ENCODE data around the gene CERCAM. TPM values are rescaled to one million over a fixed set of nuclear protein-coding genes. Genes with fewer than 3 reads are reported as not detected.
"Not testable (repeated sequence)": the region's sequence is repeated elsewhere in the genome, so short reads cannot be mapped to it uniquely, and the experiment has no call there.

Gene CERCAM
- total and polyA plus RNA-seq, 2 experiments from 2014 or later: 49.2 to 117 TPM

DNA sequence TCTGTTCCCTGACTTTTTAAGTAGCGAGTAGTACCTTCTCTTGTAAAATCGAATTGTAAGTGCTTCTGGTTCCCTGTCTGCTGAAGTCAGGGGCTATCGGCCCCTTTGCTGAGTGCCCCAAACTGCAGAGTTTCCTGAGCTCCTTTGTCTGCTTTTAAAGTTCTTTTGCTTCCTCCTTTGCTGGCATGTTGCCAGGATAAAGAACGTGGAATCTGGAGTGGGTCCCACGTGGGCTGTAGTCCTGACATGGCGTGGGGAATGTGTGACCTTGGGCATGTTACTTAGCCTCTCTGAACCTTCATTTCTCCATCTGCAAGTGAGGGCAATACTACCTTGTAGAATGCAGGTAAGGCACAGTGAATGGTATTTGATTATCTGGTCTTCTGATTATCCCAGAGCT, 21.5 kb downstream of the CERCAM start:
- DNase-seq (ENCODE audit: low spot score): no peak
- WGBS (ENCODE audit: low lambda C conversion rate, missing lambda C conversion rate): 71% methylated on average over 6 of the region's 6 CpGs
- H3K9me3 ChIP-seq (ENCODE audit: low read depth): no peaks in the 10 kb centered on the region
- no peaks in the 10 kb centered on the region for H3K79me2 ChIP-seq
- H3K4me1 ChIP-seq (ENCODE audit: insufficient read depth): no peaks in the 10 kb centered on the region
- no peak overlapping the region for H3K4me2 ChIP-seq
- no peaks in the 10 kb centered on the region for H3K36me3 ChIP-seq (replicated peaks; ENCODE audit: insufficient read depth, low read depth)
- H4K20me1 ChIP-seq (ENCODE audit: insufficient read depth, poor library complexity, severe bottlenecking): no peaks in the 10 kb centered on the region
- TF ChIP-seq EZH2 (IDR thresholded peaks at IDR 0.05; ENCODE audit: borderline replicate concordance): no peak
- TF ChIP-seq EZH2phosphoT487 (IDR thresholded peaks at IDR 0.05; ENCODE audit: low read depth, severe bottlenecking, unreplicated experiment): no peak
- TF ChIP-seq, protein P1, sequence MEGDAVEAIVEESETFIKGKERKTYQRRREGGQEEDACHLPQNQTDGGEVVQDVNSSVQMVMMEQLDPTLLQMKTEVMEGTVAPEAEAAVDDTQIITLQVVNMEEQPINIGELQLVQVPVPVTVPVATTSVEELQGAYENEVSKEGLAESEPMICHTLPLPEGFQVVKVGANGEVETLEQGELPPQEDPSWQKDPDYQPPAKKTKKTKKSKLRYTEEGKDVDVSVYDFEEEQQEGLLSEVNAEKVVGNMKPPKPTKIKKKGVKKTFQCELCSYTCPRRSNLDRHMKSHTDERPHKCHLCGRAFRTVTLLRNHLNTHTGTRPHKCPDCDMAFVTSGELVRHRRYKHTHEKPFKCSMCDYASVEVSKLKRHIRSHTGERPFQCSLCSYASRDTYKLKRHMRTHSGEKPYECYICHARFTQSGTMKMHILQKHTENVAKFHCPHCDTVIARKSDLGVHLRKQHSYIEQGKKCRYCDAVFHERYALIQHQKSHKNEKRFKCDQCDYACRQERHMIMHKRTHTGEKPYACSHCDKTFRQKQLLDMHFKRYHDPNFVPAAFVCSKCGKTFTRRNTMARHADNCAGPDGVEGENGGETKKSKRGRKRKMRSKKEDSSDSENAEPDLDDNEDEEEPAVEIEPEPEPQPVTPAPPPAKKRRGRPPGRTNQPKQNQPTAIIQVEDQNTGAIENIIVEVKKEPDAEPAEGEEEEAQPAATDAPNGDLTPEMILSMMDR (IDR thresholded peaks at IDR 0.05; ENCODE audit: poor library complexity): no peak
- no peak overlapping the region for H3K27ac ChIP-seq
- H3K9me2 ChIP-seq (replicated peaks; ENCODE audit: insufficient read depth): no peaks in the 10 kb centered on the region
- H3K4me3 ChIP-seq: no peak overlapping the region
- H3K27me3 ChIP-seq: no peaks in the 10 kb centered on the region
- H2AFZ ChIP-seq: no peak overlapping the region

DNA sequence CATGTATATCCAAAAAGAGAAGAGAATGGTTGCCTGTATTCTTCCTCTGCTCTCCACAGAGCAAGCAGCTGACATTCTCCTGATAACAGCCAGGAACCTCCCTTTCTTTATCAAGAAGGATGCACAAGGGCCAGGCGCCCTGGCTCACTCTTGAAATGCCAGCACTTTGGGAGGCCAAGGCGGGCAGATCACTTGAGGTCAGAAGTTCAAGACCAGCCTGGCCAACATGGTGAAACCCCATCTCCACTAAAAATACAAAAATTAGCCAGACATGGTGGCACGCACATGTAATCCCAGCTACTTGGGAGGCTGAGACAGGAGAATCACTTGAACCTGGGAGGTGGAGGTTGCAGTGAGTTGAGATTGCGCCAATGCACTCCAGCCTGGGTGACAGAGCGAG, 25.8 kb downstream of the CERCAM start:
- not testable (repeated sequence) for H3K4me3 ChIP-seq; H3K27ac ChIP-seq; H3K79me2 ChIP-seq; H3K27me3 ChIP-seq; H3K9me2 ChIP-seq (replicated peaks; ENCODE audit: insufficient read depth); H4K20me1 ChIP-seq (ENCODE audit: insufficient read depth, poor library complexity, severe bottlenecking); H2AFZ ChIP-seq; H3K4me1 ChIP-seq (ENCODE audit: insufficient read depth); H3K36me3 ChIP-seq (replicated peaks; ENCODE audit: insufficient read depth, low read depth); DNase-seq (ENCODE audit: low spot score); H3K9me3 ChIP-seq (ENCODE audit: low read depth); H3K4me2 ChIP-seq
- WGBS (ENCODE audit: low lambda C conversion rate, missing lambda C conversion rate): 92% methylated on average over 5 of the region's 5 CpGs

DNA sequence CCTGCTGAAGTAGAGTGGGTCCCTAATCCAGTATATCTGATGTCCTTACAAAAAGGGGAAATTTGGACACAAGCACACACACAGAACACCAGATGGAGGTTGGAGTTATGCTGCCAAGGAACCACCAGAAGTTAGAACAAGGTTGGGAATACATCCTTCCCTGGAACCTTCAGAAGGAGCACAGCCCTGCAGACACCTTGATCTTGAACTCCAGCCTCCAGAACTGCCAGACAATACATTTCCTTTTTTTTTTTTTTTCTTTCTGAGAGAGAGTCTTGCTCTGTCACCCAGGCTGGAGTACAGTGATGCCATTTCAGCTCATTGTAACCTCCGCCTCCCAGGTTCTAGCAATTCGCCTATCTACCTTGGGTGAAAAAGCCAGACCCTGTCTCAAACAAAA, 28.1 kb downstream of the CERCAM start:
- no peaks in the 10 kb centered on the region for H3K27me3 ChIP-seq
- no peaks in the 10 kb centered on the region for H3K9me3 ChIP-seq (ENCODE audit: low read depth)
- no peak overlapping the region for H2AFZ ChIP-seq
- no peak overlapping the region for H3K4me2 ChIP-seq
- H3K4me3 ChIP-seq: no peak overlapping the region
- no peaks in the 10 kb centered on the region for H3K36me3 ChIP-seq (replicated peaks; ENCODE audit: insufficient read depth, low read depth)
- no peaks in the 10 kb centered on the region for H3K4me1 ChIP-seq (ENCODE audit: insufficient read depth)
- no peaks in the 10 kb centered on the region for H4K20me1 ChIP-seq (ENCODE audit: insufficient read depth, poor library complexity, severe bottlenecking)
- 91% methylated on average over 2 of the region's 2 CpGs for WGBS (ENCODE audit: low lambda C conversion rate, missing lambda C conversion rate)
- H3K79me2 ChIP-seq: no peaks in the 10 kb centered on the region
- H3K9me2 ChIP-seq (replicated peaks; ENCODE audit: insufficient read depth): no peaks in the 10 kb centered on the region
- TF ChIP-seq, protein P1 (IDR thresholded peaks at IDR 0.05; ENCODE audit: poor library complexity): no peak
- TF ChIP-seq EZH2phosphoT487 (IDR thresholded peaks at IDR 0.05; ENCODE audit: low read depth, severe bottlenecking, unreplicated experiment): no peak
- TF ChIP-seq EZH2 (IDR thresholded peaks at IDR 0.05; ENCODE audit: borderline replicate concordance): no peak
- no peak for DNase-seq (ENCODE audit: low spot score)
- no peak overlapping the region for H3K27ac ChIP-seq

DNA sequence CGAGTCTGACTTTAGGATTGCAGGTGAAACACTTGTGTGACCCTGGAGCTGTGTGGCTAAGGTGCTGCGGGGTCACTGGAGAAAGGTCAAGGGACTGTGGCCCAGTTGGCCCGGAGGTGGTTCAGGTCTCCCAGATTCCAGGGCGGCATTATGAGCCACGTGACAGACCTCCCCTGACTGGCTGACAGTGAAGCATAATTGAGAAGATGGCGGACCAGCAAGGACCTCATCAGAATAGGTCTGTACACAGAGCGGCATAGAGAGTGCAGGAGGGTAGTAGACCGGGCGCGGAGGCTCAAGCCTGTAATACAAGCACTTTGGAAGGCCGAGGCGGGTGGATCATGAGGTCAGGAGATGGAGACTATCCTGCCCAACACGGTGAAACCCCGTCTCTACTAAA, 34.3 kb downstream of the CERCAM start:
- no peak overlapping the region for H3K4me3 ChIP-seq
- no peak overlapping the region for H3K4me2 ChIP-seq
- WGBS (ENCODE audit: low lambda C conversion rate, missing lambda C conversion rate): 93% methylated on average over 14 of the region's 14 CpGs
- no peaks in the 10 kb centered on the region for H3K36me3 ChIP-seq (replicated peaks; ENCODE audit: insufficient read depth, low read depth)
- no peaks in the 10 kb centered on the region for H3K27me3 ChIP-seq
- H3K9me3 ChIP-seq (ENCODE audit: low read depth): no peaks in the 10 kb centered on the region
- H3K79me2 ChIP-seq: peaks cover 12% of the 10 kb centered on the region
- peaks cover 6% of the 10 kb centered on the region for H3K4me1 ChIP-seq (ENCODE audit: insufficient read depth)
- no peak overlapping the region for H3K27ac ChIP-seq
- TF ChIP-seq EZH2phosphoT487 (IDR thresholded peaks at IDR 0.05; ENCODE audit: low read depth, severe bottlenecking, unreplicated experiment) (no peak), EZH2 (IDR thresholded peaks at IDR 0.05; ENCODE audit: borderline replicate concordance) (no peak)
- TF ChIP-seq, protein P1 (IDR thresholded peaks at IDR 0.05; ENCODE audit: poor library complexity): no peak
- H4K20me1 ChIP-seq (ENCODE audit: insufficient read depth, poor library complexity, severe bottlenecking): no peaks in the 10 kb centered on the region
- no peak for DNase-seq (ENCODE audit: low spot score)
- no peaks in the 10 kb centered on the region for H3K9me2 ChIP-seq (replicated peaks; ENCODE audit: insufficient read depth)
- H2AFZ ChIP-seq: no peak overlapping the region
